Smooth muscle cell (in vitro differentiated cells): ENCODE results near the gene PTCHD4. TPM values are rescaled to one million over a fixed set of nuclear protein-coding genes. Genes with fewer than 3 reads are reported as not detected.
"Not testable (repeated sequence)": the region's sequence is repeated elsewhere in the genome, so short reads cannot be mapped to it uniquely, and the experiment has no call there.

Experiments
- DNase-seq: peaks from one replicate; lab custom pipeline; 2025; ENCODE audit not compliant: unreplicated experiment; lab: John Stamatoyannopoulos, UW
- H2AFZ ChIP-seq: fragments of 200-600 bp; sonication (generic); 2 replicates; pipeline ENCODE4 v1.6.0; 2016; ENCODE audit warnings: antibody characterized with exemption, low read depth, mild to moderate bottlenecking
- H3F3A ChIP-seq: fragments of 200-600 bp; sonication (generic); 2 replicates; pipeline ENCODE4 v1.6.0; 2017; ENCODE audit warnings: antibody characterized with exemption, low read depth
- H3K27ac ChIP-seq: fragments of 200-600 bp; sonication (generic); 2 replicates; pipeline ENCODE4 v1.5.1; 2016; ENCODE audit warnings: low read depth, mild to moderate bottlenecking
- H3K27me3 ChIP-seq: fragments of 200-600 bp; sonication (generic); 2 replicates; pipeline ENCODE4 v1.6.1; 2016; ENCODE audit warnings: low read depth, mild to moderate bottlenecking
- H3K36me3 ChIP-seq: fragments of 200-600 bp; sonication (generic); 2 replicates; pipeline ENCODE4 v1.5.1; 2016; ENCODE audit warnings: low read depth
- H3K4me1 ChIP-seq: fragments of 200-600 bp; sonication (generic); 2 replicates; pipeline ENCODE4 v1.5.1; 2016; ENCODE audit warnings: low read depth
- H3K4me2 ChIP-seq: fragments of 200-600 bp; sonication (generic); 2 replicates; pipeline ENCODE4 v1.6.0; 2016; ENCODE audit warnings: mild to moderate bottlenecking
- H3K4me3 ChIP-seq: fragments of 200-600 bp; sonication (generic); 2 replicates; pipeline ENCODE4 v1.5.1; 2016; ENCODE audit warnings: mild to moderate bottlenecking
- H3K79me2 ChIP-seq: fragments of 200-600 bp; sonication (generic); 2 replicates; pipeline ENCODE4 v1.6.0; 2016; ENCODE audit warnings: low read depth, mild to moderate bottlenecking
- H3K9ac ChIP-seq: fragments of 200-600 bp; sonication (generic); 2 replicates; pipeline ENCODE4 v1.6.0; 2016; ENCODE audit warnings: low read depth
- H3K9me3 ChIP-seq: fragments of 200-600 bp; sonication (generic); replicated peaks from 2 replicates; pipeline ENCODE4 v1.5.1; 2016; ENCODE audit warnings: low read depth
- H4K20me1 ChIP-seq: fragments of 200-600 bp; sonication (generic); 2 replicates; pipeline ENCODE4 v1.6.0; 2016; ENCODE audit warnings: low read depth
- CTCF ChIP-seq: fragments of 200-600 bp; sonication (generic); IDR thresholded peaks from 2 replicates; pipeline ENCODE4 v1.5.1; 2017; ENCODE audit warnings: borderline replicate concordance, mild to moderate bottlenecking, antibody characterized with exemption; ENCODE audit not compliant: insufficient read depth, poor library complexity, severe bottlenecking
- WGBS: methylation state at CpG from one replicate; pipeline ENCODE4 v1.1.7; 2016; ENCODE audit warnings: low lambda C conversion rate; 5-methylcytosine and 5-hydroxymethylcytosine counted together
- polyA plus RNA-seq: library from polyadenylated mRNA; unstranded; fragments of >200 nt; fragmentation: Nextera tagmentation; extraction: Ambion mirVana; gene quantifications from 2 replicates; pipeline ENCODE4 v1.2.1, GENCODE V29; 2016
- total RNA-seq: library from RNA; depleted of rRNA; stranded (reverse); fragments of >200 nt; gene quantifications from 2 replicates; pipeline ENCODE4 v1.2.3, GENCODE V29; 2014

Gene PTCHD4
- total and polyA plus RNA-seq, 2 experiments from 2014 or later = 5.7 to 11.6 TPM

GRCh38 chr6:48135323-48136084 lies 24.5 kb upstream of the PTCHD4 start:
- H3K27me3 ChIP-seq = no peaks in the 10 kb centered on the region
- no peaks in the 10 kb centered on the region for H3K79me2 ChIP-seq
- peak overlapping the region; percentile 73 for H3K27ac ChIP-seq
- no peaks in the 10 kb centered on the region for H3K36me3 ChIP-seq
- H4K20me1 ChIP-seq = no peaks in the 10 kb centered on the region
- H3K4me2 ChIP-seq = peak overlapping the region; percentile 57
- H3K9ac ChIP-seq = no peak overlapping the region
- H3F3A ChIP-seq = peaks cover 4% of the 10 kb centered on the region
- no peak overlapping the region for H3K4me3 ChIP-seq
- H3K9me3 ChIP-seq = no peaks in the 10 kb centered on the region
- TF ChIP-seq CTCF = no peak
- no peak overlapping the region for H2AFZ ChIP-seq
- WGBS = 28% methylated on average over 5 of the region's 5 CpGs
- H3K4me1 ChIP-seq = peaks cover 10% of the 10 kb centered on the region
- DNase-seq = no peak

GRCh38 chr6:48134246-48134645 lies 23.2 kb upstream of the PTCHD4 start:
- TF ChIP-seq CTCF = no peak
- Histone ChIP-seq H3K4me3 (no peak overlapping the region), H3K36me3 (no peaks in the 10 kb centered on the region), H3K9ac (no peak overlapping the region), H2AFZ (no peak overlapping the region), H3K4me1 (peaks cover 10% of the 10 kb centered on the region), H3F3A (peaks cover 4% of the 10 kb centered on the region), H3K4me2 (peak overlapping the region; percentile 27), H4K20me1 (no peaks in the 10 kb centered on the region), H3K79me2 (no peaks in the 10 kb centered on the region), H3K27me3 (no peaks in the 10 kb centered on the region), H3K9me3 (no peaks in the 10 kb centered on the region), H3K27ac (no peak overlapping the region)
- DNase-seq = no peak
- WGBS = 30% methylated on average over 2 of the region's 2 CpGs

GRCh38 chr6:48123601-48124000 lies 12.6 kb upstream of the PTCHD4 start:
- H3K9ac ChIP-seq = no peak overlapping the region
- no peaks in the 10 kb centered on the region for H3K9me3 ChIP-seq
- no peak overlapping the region for H2AFZ ChIP-seq
- no peak overlapping the region for H3K4me2 ChIP-seq
- TF ChIP-seq CTCF = no peak
- no peak overlapping the region for H3K4me3 ChIP-seq
- DNase-seq = no peak
- H3K4me1 ChIP-seq = no peaks in the 10 kb centered on the region
- no peaks in the 10 kb centered on the region for H4K20me1 ChIP-seq
- no peaks in the 10 kb centered on the region for H3F3A ChIP-seq
- WGBS = 92% methylated on average over 4 of the region's 4 CpGs
- H3K27me3 ChIP-seq = no peaks in the 10 kb centered on the region
- no peak overlapping the region for H3K27ac ChIP-seq
- H3K79me2 ChIP-seq = no peaks in the 10 kb centered on the region
- no peaks in the 10 kb centered on the region for H3K36me3 ChIP-seq

GRCh38 chr6:48121983-48122749 lies 11.2 kb upstream of the PTCHD4 start:
- H3K27ac ChIP-seq, H3K79me2 ChIP-seq, H3K4me1 ChIP-seq, H3K36me3 ChIP-seq, H2AFZ ChIP-seq, H3F3A ChIP-seq, H3K9ac ChIP-seq, H3K27me3 ChIP-seq, H3K4me2 ChIP-seq, H3K4me3 ChIP-seq, H3K9me3 ChIP-seq, H4K20me1 ChIP-seq, DNase-seq: not testable (repeated sequence)
- WGBS = 50% methylated on average over 1 of the region's 1 CpG
